ENCODE results near the gene NTN1.

The NTN1 gene

DNA sequence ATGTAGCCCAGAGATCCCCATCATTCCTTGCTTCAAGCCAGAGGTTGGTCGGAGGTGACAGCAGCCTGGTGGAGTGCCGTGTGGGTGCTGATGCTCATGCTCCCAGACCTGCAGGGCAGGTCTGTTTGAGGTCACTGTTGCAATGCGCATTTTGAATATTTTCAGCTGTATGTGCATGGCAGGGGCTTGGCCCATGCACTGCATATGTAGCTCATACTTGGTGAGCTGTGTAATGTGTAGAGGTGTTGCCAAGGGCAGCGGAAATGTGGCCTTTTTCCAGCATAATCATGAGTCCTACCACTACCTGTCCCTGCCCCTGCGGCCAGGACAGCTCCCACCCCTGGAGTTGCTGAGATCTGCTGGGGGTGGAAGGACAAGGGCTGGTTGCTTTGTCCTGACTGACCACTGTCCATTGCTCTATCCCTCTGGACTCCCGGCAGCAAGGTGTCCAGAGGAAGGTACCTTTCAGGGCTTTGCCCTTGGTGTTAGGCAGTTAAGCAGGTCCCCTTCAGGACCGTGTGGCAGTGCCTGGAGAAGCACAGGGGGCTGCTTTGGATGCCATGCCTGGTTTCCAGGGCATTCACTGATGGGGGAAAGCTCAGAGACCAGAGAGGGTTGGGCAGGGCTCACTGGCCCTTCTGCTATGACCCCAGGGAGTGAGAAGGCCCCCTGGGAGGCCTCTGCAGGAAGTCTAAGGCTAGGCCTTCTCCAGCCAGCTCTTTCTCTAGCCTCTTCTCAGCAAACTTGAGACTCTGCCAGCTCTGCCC, 215.2 kb downstream of the NTN1 start:
- no peak for DNase-seq

DNA sequence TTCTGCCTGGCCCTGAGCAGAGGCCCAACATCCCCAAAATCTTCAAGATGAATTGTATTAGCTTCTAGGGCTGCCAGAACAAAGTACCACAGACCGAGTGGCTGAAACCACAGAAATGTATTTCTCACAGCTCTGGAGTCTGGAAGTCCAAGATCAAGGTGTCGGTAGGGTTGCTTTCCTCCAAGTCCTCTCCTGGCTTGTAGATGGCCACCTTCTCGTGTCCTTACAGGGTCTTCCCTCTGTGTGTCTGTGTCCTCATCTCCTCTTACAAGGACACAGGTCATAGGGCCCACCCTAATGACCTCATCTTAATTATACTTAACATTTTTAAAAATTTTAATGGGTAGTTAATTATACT, 215.7 kb downstream of the NTN1 start:
- no peak for DNase-seq

DNA sequence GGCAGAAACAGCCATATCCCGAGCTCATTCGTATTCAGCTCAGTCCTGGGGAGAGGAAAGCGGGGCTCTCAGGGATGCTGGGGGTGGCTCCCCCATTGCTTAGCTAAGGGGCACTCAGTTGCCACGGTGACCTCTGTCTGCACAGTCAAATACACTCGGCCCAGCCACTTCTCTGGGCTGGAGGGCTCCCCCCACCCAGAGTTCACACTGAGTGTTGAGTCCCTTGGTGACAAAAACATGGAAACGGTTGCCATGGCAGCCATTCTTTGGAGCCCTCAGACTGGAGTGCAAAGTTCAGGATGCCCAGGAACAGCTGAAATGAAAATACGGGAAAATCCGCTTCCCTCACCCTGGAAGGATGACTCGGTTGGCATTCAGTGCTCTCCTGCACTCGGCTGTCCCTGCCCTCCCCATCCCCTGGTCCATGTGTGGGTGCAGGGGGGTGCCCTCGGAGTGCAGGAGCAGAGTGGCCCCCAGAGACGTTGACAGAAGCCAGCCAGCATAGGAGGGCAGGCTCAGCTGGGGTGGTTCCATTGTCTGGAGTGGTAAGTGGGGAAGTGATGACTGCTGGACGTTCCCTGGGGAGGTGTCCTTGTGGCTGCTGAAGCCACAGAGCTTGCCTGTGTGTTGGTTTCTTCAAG, 216.5 kb downstream of the NTN1 start:
- DNase-seq, result no peak

DNA sequence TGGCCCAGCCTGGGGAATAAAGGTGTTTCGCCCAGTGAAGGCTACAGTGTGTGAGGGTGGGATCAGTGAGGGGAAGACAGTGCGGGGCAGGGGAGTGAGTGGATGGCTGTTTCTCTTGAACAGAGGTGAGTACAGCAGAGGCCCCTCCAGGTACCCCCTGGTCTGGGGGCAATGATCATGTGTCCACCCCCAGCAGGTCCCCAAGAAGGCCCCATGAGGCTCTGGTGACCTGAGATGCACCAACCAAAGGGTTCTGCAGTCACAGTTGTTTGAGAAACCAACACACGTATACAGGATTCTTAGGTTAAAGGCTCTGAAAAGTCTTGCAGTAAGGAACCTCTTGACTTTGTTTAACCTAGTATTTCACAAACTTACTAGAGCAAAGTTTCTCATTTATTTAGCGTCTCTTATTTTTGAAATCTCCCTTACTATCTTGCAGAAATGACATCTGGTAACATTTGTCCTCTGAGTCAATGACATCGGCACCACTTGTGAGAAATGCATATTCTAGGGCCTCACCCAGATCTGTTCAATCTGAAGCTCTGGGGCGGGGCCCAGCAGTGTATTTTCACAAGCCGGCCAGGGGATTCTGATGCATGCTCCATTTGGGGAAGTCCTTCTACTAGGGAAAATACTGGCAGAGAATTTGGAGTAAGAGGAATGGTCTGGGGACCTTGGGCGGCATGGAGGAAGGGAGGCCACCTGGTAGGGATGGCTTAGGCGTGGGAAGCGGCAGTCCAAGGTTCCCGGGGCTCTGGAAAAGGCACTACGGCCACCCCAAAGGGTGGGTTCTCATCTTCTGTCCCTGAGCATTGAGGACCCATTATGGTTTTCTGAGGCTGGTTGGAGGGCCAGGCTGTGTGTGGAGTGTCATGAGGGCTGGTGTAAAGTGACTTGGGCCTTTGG, 217.3 kb downstream of the NTN1 start:
- DNase-seq, result no peak

DNA sequence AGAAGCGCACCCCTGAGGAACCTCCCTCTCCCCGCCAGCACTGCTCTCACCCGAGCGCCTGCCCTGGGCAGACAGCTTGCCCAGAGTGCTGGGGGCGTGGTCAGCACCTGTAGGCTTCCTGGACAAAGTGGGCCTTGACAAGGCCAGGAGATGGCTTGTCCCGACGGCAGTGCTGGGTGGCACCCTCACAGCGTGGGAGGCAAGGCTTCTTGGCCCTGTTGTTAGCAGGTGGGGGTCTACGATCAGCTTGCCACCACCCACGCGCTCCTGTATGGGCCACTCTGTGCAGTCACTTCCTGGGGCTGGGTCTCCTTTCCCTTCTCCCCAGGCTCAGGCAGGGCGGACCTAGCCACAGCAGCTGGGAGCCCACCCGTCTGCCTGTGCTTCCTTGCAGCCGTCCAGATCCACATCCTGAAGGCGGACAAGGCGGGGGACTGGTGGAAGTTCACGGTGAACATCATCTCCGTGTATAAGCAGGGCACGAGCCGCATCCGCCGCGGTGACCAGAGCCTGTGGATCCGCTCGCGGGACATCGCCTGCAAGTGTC, 218.0 kb downstream of the NTN1 start:
- no peak for DNase-seq

DNA sequence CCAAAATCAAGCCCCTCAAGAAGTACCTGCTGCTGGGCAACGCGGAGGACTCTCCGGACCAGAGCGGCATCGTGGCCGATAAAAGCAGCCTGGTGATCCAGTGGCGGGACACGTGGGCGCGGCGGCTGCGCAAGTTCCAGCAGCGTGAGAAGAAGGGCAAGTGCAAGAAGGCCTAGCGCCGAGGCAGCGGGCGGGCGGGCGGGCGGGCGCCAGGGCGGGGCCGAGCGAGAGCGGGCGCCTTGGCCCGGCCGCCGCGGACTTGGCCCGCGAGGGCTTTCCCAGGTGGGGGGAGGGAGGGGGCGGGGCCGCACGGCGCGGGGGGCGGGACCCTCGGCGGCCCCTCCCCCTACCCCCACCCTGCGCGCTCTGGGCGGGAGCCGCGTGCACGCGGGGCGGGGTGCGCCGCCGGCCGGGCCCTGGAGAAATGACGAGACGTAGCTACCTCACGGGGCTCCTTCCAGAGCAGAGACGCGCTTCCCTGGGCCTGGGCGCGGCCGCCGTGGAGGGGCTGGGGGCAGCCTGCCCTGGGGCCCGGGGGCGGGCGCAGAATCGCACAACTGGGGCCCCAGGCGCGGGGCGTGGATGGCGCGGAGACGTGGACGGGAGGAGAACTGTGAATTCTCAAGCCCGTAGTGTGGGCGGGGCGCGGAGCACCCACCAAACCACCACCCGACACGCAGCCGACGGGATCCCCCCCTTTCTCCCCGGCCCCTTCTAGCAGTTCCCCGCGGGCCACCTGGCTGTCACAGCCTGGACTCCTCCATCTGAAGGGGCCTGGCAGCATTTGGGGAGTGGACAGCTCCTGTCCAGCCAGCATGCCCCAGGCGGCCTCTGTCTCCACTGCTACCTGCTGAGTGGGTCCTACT, 218.7 kb downstream of the NTN1 start:
- no peak for DNase-seq

DNA sequence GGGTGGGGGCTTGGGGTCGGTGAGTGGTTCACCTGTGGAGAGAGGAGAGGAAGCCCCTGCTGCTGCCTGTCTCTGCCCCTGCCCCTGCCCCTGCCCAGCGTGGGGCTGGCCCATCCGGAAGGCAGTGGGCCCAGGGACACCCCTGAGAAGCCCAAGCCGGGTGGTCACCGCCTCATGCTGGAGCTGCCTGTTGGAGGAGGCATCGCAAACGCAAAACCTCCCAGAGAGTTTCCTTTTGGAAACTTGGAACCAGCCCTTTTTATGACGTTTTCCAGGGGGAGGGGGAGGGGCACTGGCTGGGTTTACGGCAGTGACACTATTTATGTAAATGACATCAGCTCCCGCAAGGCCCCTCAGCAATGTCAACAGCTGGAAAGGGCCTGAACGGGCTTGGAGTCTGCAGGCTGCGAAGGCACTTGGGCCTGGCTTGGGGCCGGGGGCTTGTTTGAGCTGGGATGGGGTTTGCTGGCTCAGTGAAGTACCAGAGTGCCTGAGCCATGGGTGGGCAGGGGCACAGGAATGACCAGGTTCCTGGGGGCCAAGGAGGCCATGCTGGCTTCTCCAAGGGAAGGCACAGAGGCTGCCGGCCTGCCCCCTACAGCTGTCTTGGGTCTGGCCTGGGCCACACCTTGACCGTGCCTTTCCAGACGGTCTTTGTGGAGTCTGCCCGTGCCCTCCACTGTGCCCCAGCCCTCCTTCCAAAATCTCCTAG, 219.5 kb downstream of the NTN1 start:
- no peak for DNase-seq

DNA sequence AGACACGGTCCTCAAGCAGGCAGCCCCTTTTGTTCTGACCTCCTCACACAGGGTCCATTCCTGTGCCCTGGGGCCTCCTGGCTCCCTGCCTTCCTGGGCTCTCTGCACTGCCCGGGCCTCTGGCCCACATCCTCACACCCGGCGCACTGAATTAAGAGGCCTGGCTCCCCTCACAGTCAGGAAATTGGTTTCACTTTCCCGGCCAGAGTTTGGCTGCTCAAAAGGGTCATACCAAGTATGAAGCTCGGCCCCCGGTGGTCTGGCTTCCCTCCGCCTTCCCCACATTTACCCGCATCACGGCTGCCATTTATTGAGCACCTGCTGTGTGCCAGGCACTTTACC, 220.0 kb downstream of the NTN1 start:
- no peak for DNase-seq

DNA sequence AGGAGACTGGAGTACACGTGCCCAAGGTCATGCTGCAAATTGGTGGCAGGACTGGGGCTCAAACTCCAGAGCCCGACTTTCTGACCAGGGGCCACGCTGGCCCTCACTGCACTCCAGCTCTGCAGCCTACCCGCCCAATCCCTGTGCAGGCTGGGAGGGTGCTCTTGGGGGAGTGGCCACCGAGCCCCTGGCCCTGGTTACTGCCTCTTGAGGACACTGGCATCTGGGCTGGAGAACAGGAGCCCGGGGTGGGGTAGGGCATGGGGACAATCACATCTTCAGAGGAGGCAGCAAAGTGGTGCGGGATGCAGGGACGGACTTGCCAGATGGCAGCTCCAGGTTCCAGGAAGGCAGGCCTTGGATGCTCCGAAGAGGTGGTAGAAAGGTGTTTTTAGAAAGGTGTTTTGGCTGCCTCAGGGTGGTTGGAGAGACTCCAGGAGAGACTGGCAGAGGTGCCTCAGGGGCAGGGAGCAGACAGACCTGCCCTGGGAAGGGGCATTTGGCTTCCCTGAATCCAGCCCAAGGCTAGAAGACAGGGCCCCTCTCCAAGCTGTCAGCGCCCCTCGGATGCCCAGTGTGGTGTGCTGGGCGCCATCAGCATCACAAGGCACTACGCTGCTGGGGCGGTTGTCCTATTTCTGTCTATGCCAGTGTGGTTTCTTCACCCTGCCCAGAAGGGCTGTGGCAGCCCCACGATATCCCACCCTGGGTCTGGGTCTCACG, 220.6 kb downstream of the NTN1 start:
- DNase-seq, result no peak

DNA sequence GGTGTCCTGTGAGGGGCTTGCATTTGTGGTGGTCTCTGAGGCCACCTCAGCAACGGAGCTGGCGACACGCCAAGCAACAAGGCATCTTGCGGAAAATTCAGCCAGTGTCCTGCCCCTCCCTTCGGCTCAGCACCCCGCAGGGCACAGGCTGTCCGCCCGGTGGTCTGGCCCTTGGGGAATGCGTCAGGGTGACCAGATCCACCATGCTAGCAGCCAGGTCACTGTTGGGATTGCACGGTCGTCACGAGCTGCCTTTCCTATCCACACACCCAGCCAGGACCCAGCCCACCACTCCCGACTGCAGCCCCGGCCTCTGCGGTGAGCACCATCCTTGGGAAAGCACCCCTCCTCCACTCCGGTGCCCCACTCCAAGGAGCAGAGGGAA, 221.2 kb downstream of the NTN1 start:
- DNase-seq, result no peak

DNA sequence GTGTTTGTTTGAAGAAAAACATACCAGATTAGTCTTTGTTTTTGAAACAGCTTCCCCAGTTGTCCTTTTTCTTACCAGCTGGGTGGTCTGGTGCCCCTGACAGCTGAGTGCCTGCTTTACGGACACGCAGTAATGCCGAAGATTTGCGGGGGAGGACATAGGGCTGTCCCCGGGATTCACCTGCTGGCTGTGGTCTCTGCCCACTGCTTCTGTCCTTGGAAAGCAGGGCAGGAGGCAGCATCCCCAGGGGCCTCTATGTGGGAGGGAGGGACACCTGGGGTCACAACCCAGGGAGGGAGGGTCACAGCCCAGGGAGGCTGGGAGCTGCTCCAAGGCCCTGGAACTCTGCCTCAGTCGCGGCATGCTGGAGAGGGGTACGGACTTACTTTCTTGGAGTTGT, 221.7 kb downstream of the NTN1 start:
- no peak for DNase-seq

DNA sequence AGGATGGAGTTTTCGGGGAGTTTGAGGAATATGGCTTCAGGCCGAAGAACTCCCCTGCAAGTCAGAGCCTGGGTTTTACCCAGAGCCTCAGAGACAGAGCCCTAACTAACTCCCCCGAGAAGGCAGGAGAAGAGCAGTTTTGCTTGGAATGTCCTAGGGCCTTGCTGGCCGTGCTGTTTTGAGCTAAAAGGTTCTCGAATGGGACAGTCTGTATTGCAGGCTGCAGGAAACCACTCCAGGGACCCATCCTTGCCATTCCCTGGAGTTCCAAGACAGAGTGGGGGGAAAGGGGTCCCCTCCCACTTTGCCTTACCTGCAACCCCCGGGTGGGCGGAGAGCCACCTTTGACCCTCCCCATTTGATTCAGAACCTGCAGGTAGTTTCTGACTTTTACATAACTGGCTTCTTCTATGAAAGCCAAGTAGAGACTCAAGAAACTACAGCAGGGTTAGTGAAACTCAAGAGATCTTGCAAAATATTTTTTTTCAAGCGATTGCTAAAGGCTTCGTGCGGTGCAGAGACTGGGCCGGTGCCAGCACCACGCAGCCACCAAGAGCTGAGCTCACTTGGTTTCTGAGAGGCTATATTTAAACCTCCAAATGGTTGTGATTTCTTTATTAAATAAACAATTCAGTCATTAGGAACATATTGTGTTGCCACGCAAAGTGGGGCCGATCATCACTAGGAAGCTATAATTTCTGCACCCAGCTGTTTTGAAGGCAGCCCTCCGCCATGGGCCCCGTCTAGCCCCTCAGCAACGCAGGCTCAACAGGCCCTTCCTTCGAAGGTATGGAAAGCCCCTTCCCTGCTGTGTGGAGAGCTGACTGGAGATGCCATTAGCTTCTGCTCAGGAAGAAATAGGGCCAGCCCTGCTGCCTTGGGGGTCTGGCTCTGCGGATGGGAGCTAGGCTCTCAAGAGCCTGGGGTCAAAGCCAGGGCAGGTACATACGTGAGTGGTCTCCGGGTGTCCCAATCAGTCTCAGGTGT, 223.0 kb downstream of the NTN1 start:
- DNase-seq, result no peak

DNA sequence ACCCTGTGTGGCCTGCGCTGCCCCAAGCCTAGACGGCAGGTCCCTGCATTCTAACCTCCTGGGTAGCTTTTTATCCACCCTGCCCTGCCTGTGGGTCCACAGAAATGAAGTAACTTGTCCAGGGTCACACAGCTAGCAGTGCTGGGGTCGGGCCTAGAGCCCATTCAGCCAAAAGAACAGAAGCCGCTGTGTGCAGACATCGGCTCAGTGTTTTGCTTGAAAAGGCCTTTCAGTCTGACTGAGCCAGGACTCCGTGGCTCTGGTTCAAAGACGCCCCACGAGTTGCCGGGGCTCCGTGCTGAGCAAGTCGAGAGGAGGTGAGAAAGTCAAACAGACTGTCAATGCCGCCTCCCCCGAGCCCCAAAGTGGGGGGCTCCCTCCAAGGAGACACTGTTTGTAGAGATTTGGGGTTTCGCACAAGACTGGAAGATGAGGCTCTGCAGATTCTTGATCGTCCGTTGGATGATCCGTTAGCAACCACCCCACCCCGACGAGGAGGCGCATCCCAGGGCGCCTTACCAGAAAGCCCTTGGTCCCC, 226.2 kb downstream of the NTN1 start:
- DNase-seq, result no peak

DNA sequence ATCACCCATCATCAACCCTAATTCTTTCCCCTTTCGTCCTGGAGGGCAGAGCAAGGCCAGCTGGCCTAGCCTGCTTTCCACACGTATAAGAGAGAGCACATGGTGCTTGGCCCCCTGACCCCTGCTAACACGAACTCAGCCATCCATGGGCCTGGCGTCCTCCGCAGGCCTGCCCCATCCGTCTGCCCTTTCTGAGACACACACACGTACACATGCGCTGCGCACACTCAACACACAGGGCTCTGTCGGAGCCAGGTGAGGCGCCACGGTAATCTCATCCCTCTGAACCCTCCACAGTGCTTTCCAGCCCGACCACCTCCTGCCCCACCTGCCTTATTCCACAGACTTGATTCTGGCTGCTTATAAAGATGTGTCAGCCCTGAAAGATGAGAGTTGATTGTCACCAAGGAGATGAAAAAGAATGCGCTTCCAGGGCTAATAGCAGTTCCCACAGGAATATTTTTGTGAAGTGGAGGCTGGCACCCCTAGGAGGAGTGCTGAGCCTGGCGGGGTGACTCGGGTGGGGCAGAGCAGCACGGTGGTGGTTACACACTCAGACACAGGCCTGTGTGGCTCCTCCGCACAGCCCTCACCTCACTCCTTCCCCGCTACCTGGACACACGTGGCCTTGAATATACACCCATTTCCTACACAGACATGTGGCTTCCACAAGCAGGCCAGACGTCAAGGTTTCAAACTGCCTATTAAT, 228.1 kb downstream of the NTN1 start:
- DNase-seq, result no peak

DNA sequence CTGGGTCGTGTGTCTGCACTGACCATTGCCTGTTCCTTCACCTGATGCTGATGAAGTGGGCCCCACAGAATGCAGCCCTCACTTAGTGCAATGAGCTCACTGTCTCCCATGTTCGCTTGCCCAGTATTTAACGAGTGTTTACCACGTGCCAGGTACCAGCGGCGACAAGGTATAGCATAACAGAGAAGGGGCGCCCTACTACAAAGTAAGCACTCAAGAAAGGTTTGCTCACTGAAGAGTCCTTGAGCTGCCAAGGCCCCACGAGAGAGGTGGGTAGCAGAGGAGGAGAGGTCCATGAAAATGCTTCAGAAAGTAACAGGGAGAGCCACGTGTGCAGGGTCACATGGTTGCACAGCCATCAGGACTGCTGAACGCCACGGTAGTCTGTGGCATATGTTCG, 230.0 kb downstream of the NTN1 start:
- no peak for DNase-seq

DNA sequence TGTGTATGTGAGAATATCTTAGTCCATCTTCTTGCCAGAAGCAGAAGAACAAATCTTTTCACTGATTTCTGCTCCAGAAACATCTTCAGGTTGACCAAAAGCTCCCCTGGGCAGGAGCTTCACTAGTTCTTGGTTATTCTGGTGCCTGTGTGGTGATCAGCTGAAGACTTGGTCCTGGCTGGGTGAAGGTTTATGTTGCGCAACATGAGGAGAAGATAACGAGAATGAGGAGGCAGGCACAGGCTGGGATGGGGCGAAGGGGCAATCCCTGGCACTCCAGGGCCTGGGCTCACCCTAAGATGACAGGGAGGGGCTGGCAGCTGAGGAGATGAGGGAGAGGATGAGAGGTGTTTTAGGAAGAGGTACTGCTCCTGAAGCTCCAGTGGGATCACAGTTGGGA, 232.0 kb downstream of the NTN1 start:
- no peak for DNase-seq

DNA sequence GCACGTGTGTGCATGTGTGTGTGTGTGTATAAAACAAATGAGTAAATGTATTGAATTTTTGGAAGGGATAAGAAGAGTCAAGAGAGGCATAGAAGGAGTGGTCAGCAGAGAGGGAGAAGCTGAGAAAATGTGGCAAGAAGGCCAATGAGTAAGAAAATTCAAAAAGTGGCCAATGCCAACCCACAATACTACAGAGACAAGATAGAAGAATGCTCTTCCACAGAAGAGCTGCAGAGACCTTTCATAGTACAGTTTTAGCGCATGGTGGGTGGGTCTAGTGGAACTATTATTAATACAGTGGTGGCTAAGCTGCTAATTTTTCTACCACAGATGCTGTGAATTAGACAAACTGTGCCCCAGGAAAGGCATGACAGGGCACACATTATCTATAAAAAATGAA, 233.5 kb downstream of the NTN1 start:
- no peak for DNase-seq

DNA sequence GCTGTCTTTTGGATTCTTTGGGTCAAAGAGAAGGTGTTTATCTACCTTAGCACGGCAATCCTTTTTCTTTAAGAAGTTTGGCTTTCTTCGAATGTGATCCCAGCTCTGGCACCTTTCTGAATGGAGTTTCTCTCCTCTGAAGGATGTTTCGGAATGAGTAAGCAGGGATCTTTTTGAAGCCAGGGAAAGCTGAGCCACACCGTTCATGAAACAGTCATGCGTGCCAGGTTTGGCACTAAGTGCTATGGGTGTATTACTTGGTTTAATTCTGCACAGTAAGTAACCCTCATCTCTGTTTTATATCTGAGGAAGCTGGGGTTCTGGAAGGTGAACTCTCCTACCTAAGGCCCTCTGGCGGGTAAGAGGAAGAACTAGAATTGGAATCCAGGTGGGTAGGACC, 234.5 kb downstream of the NTN1 start:
- no peak for DNase-seq

DNA sequence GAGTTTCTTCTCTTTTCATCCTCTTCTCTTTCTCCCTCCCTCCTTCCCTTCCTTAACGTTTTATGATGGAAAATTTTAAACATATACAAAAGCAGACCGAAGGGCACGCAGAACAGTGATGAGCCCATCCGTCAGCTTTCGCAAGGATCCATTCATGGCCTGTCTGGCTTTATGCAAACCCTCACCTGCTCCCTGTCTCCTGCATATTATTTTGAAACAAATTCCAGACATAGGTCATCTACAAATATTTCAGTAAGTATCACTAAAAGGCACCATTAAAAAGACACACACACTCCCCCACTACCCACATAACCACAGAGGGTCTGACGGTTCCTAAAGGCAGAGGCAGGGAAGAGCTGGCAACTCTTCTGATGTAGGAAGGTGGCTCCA, 235.0 kb downstream of the NTN1 start:
- DNase-seq, result no peak

Data from OCI-M1 (cell line).